GM19463 (cell line): Measurements from ENCODE around the gene FASN.

ENCODE experiments used
- ATAC-seq: cut with Tn5 transposase; IDR thresholded peaks from one replicate; pipeline ENCODE4 v1.9.1; 2021; ENCODE audit warnings: mild to moderate bottlenecking, moderate library complexity; ENCODE audit not compliant: unreplicated experiment

Gene FASN

GRCh38 chr17:82118168-82118814 lies 20.3 kb upstream of the FASN start:
- no peak for ATAC-seq

- no peak for ATAC-seq
These were observed 19.4 kb upstream of the FASN start for GRCh38 chr17:82117139-82118090.

- ATAC-seq, result no peak
These were observed 18.2 kb upstream of the FASN start for GRCh38 chr17:82116246-82116645.

- no peak for ATAC-seq
These were observed 16.8 kb upstream of the FASN start for GRCh38 chr17:82114872-82115271.

- ATAC-seq, result no peak
These were observed 16.4 kb upstream of the FASN start for GRCh38 chr17:82114447-82114846.

- ATAC-seq, result no peak
These were observed 15.9 kb upstream of the FASN start for GRCh38 chr17:82113941-82114340.

- ATAC-seq, result no peak
These were observed 15.4 kb upstream of the FASN start for GRCh38 chr17:82113422-82113821.

GRCh38 chr17:82112914-82113311 lies 14.9 kb upstream of the FASN start:
- no peak for ATAC-seq

GRCh38 chr17:82112181-82112913 lies 14.3 kb upstream of the FASN start:
- ATAC-seq, result no peak

GRCh38 chr17:82110298-82110697 lies 12.3 kb upstream of the FASN start:
- no peak for ATAC-seq

- ATAC-seq, result no peak
These were observed 11.0 kb upstream of the FASN start for GRCh38 chr17:82108961-82109475.

GRCh38 chr17:82108496-82108945 lies 10.5 kb upstream of the FASN start:
- no peak for ATAC-seq

- no peak for ATAC-seq
These were observed 10.0 kb upstream of the FASN start for GRCh38 chr17:82108038-82108437.

GRCh38 chr17:82107341-82107860 lies 9.4 kb upstream of the FASN start:
- ATAC-seq, result no peak

GRCh38 chr17:82106688-82107305 lies 8.8 kb upstream of the FASN start:
- ATAC-seq, result no peak

GRCh38 chr17:82105882-82106687 lies 8.0 kb upstream of the FASN start:
- ATAC-seq, result peak; percentile 91

GRCh38 chr17:82105417-82105881 lies 7.4 kb upstream of the FASN start:
- no peak for ATAC-seq

GRCh38 chr17:82104797-82105416 lies 6.9 kb upstream of the FASN start:
- no peak for ATAC-seq
